ENCODE measurements around the gene MMD2.

DNA sequence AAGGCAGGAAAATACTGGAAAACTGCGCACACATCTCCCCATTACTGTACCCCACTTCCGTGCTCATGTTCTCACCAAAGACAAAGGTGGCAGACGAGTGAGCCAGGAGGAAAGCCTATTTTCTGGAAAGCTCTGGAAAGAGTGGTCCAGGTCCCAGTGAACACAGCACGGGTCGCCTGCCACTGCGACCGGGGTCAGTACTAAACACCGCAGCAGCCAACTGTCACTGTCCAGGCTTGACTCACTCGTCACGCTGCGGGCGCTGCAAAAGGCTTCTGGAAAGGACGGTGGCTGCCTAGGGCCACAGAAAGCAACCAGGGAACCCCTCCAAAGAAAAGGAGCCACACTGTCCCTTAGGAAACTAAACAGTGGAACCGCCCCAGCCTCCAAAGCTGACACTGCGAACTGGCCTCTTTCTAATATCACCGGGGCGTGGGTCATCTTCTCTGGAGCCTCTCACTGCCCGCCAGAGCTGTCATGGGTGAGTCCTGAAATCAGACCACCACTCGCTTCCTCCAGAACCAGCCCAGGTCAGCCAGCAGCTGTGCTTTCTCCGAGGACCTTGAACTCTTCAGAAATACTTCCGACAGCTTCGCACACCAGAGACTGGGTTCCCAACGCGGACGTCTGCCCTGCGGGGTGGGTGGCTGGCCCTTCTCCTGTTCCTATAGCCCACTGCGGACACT is 79.4 kb downstream of the MMD2 start:
- TF ChIP-seq, protein P1, sequence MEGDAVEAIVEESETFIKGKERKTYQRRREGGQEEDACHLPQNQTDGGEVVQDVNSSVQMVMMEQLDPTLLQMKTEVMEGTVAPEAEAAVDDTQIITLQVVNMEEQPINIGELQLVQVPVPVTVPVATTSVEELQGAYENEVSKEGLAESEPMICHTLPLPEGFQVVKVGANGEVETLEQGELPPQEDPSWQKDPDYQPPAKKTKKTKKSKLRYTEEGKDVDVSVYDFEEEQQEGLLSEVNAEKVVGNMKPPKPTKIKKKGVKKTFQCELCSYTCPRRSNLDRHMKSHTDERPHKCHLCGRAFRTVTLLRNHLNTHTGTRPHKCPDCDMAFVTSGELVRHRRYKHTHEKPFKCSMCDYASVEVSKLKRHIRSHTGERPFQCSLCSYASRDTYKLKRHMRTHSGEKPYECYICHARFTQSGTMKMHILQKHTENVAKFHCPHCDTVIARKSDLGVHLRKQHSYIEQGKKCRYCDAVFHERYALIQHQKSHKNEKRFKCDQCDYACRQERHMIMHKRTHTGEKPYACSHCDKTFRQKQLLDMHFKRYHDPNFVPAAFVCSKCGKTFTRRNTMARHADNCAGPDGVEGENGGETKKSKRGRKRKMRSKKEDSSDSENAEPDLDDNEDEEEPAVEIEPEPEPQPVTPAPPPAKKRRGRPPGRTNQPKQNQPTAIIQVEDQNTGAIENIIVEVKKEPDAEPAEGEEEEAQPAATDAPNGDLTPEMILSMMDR (IDR thresholded peaks at IDR 0.05; ENCODE audit: poor library complexity, severe bottlenecking), result no peak
- TF ChIP-seq POLR2AphosphoS5 (IDR thresholded peaks at IDR 0.05) (no peak), RAD21 (conservative IDR thresholded peaks at IDR 0.05) (no peak), TAF1 (IDR thresholded peaks at IDR 0.05; ENCODE audit: low read depth) (no peak), SMC3 (conservative IDR thresholded peaks at IDR 0.05; ENCODE audit: poor library complexity) (no peak), EZH2 (IDR thresholded peaks at IDR 0.05; ENCODE audit: borderline replicate concordance, insufficient read depth, low read length, poor library complexity, severe bottlenecking) (no peak), EP300 (conservative IDR thresholded peaks at IDR 0.05; ENCODE audit: poor library complexity, severe bottlenecking) (no peak), MXI1 (conservative IDR thresholded peaks at IDR 0.05; ENCODE audit: poor library complexity, severe bottlenecking) (no peak)
- TF ChIP-seq, protein P2, sequence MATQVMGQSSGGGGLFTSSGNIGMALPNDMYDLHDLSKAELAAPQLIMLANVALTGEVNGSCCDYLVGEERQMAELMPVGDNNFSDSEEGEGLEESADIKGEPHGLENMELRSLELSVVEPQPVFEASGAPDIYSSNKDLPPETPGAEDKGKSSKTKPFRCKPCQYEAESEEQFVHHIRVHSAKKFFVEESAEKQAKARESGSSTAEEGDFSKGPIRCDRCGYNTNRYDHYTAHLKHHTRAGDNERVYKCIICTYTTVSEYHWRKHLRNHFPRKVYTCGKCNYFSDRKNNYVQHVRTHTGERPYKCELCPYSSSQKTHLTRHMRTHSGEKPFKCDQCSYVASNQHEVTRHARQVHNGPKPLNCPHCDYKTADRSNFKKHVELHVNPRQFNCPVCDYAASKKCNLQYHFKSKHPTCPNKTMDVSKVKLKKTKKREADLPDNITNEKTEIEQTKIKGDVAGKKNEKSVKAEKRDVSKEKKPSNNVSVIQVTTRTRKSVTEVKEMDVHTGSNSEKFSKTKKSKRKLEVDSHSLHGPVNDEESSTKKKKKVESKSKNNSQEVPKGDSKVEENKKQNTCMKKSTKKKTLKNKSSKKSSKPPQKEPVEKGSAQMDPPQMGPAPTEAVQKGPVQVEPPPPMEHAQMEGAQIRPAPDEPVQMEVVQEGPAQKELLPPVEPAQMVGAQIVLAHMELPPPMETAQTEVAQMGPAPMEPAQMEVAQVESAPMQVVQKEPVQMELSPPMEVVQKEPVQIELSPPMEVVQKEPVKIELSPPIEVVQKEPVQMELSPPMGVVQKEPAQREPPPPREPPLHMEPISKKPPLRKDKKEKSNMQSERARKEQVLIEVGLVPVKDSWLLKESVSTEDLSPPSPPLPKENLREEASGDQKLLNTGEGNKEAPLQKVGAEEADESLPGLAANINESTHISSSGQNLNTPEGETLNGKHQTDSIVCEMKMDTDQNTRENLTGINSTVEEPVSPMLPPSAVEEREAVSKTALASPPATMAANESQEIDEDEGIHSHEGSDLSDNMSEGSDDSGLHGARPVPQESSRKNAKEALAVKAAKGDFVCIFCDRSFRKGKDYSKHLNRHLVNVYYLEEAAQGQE (IDR thresholded peaks at IDR 0.05; ENCODE audit: borderline replicate concordance), result no peak

All from neural cell (in vitro differentiated cells).